SK-N-SH (cell line): ENCODE measurements around the gene HBZ.

Experiments used
- CTCF ChIP-seq: fragments of 200-600 bp; sonication (generic); IDR thresholded peaks from 2 replicates; pipeline ENCODE4 v1.6.1; 2017; ENCODE audit warnings: antibody characterized with exemption, mild to moderate bottlenecking, moderate library complexity
- RCOR1 ChIP-seq: fragments of 150-350 bp; IDR thresholded peaks from 2 replicates; pipeline ENCODE4 v1.6.1; 2017; ENCODE audit warnings: antibody characterized with exemption, low read length
- ZBTB33 ChIP-seq: IDR thresholded peaks from 2 replicates; pipeline ENCODE4 v1.4.0; 2012; ENCODE audit warnings: low read depth, borderline replicate concordance

- no peak for TF ChIP-seq CTCF
- TF ChIP-seq RCOR1: no peak
- TF ChIP-seq ZBTB33: no peak
Measured at GRCh38 chr16:185213-185612, 32.8 kb downstream of the HBZ start.
